Measurements from ENCODE around the gene FUT3.
"Not testable (repeated sequence)": the region's sequence is repeated elsewhere in the genome, so short reads cannot be mapped to it uniquely, and the experiment has no call there.

FUT3 gene

DNA sequence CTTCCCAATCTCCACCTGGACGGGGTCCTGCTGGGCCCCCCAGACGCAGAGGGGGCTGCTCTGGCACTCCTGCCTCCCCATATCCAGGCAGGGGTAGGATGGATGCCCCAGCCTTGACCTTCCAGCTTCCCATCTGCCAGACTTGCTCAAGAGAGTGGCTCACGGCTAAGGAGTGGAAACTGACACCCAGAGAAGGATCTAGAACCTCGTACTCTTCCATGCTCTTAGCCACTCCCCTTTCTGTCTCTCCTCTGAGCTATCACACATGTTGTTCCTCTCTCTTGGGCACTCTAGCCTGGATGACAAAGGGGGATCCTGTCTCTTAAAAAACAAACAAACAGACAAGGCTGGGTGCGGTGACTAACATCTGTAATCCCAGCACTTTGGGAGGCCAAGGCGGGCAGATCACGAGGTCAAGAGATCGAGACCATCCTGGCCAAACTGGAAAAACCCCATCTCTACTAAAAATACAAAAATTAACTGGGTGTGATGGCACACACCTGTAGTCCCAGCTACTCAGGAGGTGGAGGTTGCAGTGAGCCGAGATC is 31.2 kb upstream of the FUT3 start:
- no peak for DNase-seq (ENCODE audit: low read depth in 3 of 3, low spot score in 1 of 3)

DNA sequence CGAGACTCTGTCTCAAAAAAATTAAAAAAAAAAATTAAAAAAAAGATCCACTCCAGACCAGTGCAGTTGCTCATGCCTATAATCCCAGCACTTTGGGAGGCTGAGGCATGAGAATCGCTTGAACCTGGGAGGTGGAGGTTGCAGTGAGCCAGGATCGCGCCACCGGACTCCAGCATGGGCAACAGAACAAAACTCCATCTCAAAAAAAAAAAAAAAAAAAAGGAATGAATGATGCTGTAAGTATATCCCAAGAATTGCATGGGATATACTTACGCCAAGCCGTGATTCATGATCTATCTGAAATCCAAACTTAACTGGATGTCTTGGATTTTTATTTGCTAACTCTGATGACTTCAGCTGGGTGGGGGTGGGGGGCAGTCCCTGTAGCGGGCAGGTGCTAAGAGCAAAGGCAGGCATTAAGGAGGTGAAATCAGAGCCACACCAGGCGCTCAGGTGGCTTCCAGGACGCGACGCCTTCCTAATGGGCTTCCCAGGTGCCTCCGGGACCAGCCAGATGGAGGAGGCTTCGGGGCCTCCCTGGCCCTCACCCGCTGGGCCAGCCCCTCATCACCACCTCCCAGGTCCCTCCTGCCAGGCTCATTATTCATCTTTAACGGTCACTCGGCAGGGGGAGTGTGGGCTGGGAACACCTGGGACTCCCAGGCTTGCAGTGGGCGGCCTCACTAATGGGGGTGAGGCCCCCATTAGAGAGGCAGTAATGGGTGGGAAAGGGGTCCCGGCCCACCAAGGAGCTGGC is 30.5 kb upstream of the FUT3 start:
- DNase-seq (ENCODE audit: low read depth in 3 of 3, low spot score in 1 of 3): no peak

DNA sequence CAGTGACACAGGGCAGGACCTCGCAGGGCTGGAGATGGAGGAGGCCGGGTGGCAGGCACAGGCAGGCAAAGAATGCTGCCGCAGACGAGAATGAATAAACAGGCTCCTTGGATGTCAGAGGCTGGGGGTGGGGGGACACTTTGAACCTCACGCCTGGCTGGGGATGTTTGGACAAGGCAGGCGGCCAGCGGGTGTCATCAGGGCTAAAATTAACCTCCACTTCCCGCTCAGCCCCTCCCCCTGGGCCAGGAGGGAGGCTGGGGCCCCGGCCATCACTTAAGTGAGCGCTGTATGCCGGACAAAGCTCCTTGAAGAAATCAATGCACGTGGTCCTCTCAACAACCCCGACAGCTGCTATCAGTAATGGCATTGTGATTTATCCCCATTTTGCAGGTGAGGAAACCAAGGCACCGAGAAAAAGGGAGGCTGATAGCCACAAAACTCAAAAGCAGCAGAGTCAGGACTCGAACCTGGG is 29.4 kb upstream of the FUT3 start:
- DNase-seq (ENCODE audit: low read depth in 3 of 3, low spot score in 1 of 3): no peak

DNA sequence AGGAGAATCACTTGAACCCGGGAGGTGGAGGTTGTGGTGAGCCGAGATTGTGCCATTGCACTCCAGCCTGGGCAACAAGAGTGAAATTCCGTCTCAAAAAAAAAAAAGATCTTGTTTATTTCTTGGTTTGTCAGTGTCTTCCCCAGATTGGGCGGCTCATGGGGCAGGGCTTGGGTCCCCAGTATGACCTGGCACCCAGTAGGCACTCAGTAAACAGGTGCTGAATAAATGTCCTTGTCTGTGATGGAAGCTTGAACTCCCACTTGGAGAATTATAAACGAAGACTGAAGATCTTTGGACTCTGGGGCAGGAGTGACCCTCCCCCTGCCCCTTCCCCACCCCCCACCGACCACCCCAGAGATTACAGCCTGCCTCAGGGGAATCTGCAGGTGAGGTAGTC is 28.9 kb upstream of the FUT3 start:
- no peak for DNase-seq (ENCODE audit: low read depth in 3 of 3, low spot score in 1 of 3)

DNA sequence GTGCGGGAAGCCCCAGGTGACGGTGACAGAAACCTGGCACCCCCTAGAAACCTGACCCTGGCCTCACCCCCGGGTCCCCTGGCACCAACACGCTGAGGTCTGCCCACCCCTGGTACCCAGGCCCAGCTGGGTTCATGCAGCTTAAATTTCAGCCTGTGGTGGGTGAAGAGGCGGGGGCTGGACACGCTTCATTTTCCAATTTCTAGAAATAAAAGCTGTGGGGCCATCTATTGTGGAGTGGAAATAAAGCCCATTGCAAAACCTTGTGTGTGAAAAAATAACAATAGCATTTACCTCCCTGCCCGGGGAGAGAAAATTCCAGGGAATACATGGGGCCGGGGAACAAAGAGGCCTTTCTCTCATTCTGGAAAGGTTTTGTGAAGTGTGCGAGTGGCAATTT is 26.6 kb upstream of the FUT3 start:
- no peak for DNase-seq (ENCODE audit: low read depth in 3 of 3, low spot score in 1 of 3)

DNA sequence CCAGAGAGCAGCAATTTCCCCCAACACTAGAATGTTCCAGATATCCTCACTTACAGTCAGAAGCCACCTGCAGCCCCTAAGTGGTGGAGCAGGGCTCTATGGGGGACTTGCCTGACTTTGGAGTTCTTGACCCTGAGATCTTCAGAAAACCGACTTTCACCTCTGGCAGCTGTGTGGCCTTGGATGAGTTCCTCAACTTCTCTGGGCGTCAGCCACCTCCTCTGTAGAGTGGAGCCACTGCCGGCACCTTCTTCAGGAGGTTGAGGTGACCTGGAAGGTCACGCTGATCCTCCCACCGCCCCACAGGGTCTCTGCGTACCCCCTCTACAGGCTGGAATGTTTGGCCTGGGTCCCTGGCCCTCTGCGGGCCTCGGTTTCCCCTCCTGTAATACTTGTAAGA is 26.2 kb upstream of the FUT3 start:
- no peak for DNase-seq (ENCODE audit: low read depth in 3 of 3, low spot score in 1 of 3)

DNA sequence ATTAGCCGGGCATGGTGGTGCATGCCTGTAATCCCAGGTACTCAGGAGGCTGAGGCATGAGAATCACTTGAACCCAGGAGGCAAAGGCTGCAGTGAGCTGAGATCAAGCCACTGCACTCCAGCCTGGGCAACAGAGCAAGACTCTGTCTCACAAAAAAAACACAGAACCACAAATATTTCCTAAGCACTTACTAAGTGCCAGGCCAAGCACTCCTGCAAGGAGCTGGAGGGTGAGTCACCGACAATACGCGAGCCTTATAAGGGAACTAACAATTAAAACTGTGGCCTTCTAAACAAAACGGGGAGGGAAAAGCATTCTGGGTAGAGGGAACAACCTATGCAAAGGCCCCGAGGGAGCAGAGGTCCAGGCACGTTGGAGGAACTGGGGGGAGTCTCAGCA is 23.2 kb upstream of the FUT3 start:
- not testable (repeated sequence) for DNase-seq (ENCODE audit: low read depth in 3 of 3, low spot score in 1 of 3)

DNA sequence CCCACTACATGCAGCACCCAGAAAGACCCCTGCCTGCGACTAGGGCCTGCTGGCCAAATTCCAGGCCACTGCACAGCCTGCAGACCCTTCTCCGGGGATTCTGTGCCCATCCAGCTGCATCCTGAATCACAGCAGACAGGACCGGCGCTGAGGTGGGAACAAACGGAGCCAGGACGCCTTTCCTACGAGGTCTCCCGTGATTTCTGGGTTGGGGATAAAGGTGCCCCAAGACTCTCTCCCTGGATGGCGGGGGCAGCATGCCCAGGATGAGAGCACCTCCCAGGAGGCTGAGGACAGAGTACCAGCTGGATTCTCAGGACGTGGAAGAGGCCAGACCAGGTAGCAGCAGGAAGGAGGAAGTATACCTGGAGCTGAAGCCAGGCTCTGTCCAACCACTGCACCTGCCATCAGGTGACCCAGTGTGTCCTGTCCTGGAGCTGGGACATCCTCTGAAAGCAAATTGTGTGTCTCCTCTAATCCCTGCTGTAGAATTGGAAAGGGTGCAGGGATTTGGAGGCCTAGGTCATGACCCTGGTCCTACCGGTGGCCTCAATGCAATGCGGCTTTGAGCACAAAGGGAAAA is 22.5 kb upstream of the FUT3 start:
- no peak for DNase-seq (ENCODE audit: low read depth in 3 of 3, low spot score in 1 of 3)

DNA sequence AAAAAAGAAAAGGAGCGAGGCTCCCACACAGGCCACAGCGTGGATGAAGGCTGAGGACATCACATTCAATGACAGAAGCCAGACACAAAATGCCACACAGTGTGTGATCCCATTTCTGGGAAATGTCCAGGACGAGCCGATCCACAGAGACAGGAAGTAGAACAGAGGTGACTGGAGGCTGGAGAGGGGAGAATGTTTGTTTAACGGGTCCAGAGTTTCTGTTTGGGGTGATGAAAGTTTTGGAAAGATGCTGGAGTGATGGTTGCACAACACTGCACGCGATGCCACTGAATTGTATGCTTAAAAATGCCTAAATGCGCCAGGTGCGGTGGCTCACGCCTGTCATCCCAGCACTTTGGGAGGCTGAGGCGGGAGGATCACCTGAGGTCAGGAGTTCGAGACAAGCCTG is 19.7 kb upstream of the FUT3 start:
- DNase-seq (ENCODE audit: low read depth in 3 of 3, low spot score in 1 of 3): no peak

DNA sequence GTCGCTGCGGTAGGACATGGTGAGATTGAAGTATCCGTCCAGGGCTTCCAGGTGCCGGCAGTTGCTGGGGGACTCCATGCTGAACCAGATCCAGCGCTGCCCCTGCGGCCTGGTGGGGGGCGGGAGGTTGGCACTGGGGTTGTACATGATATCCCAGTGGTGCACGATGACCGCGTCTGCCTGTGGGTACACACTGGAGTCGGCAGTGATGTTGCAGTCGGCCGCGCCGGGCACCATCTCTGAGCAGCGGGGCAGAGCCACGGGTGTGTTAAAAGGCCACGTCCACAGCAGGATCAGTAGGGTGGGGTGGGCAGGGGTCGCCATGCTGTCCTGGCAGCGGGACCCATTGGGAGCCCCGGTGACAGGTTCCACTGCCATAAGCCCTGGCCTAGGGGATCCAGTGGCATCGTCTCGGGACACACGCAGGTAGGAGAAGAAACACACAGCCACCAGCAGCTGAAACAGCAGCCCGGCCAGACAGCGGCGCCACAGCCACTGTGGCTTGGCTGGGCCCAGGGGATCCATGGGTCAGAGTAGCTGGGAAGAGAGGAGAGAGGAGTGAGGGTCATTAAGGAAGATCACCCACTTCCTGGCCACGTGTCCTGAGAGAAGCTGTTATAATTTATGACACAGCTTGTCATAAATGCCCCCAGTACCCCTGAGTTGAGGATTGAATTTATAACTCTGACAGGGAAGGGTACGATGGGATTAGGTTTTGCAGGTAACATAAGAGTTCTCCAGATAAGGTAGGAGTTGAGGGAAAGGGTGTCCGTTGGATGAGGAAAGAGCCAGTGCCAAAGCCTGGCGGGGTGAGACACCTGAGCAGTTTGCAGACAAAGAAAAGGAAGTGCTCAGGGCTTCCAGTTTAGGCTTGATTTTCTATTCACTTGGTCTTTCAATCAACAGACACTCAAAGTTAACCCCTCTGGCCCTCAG is 16.2 kb upstream of the FUT3 start:
- DNase-seq (ENCODE audit: low read depth in 3 of 3, low spot score in 1 of 3): no peak

DNA sequence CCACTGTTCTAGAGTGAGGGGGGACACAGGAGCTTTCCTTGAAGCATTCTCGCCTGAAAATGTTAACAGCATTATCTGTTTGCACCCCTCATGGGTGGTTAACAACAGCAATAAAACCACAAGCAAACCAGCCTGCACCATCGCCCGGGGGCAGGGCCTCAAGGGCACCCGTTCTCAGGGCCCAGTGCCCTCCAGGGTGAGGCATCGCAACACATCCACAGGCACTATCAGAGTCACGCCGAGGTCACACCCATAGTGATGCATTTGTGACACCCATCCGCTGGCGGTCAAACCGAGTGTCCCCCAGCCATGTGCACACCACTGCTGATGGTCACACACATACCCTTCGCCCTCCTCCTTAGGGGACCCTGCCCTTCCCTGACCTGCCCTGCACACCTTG is 14.5 kb upstream of the FUT3 start:
- DNase-seq (ENCODE audit: low read depth in 3 of 3, low spot score in 1 of 3): no peak

DNA sequence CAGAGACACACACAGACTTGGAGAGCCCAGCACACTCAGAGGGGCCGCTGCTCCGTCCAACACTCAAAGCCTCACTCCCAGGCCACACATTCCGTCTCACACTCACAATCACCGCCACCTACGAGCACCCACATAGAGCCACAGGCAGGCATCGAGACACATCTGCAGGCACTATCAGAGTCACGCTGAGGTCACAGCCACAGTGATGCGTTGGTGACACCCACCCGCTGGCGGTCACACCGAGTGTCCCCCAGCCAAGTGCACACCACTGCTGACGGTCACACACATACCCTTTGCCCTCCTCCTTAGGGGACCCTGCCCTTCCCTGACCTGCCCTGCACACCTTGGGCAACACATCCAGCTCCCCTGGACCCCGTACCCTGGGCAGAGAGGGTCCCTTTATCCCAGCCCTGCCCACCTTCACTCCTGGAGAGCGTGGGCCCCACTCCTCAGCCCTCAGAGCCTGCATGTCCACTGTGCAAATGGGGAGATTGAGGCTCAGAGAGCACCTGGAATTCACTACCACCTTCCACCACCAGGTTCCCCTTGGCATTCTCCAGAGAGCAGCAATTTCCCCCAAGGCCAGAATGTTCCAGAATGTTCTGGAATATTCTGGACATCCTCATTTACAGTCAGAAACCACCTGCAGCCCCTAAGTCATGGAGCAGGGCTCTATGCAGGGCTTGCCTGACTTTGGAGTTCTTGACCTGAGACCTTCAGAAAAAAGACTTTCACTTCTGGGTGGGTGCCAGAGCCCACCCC is 13.7 kb upstream of the FUT3 start:
- no peak for DNase-seq (ENCODE audit: low read depth in 3 of 3, low spot score in 1 of 3)

DNA sequence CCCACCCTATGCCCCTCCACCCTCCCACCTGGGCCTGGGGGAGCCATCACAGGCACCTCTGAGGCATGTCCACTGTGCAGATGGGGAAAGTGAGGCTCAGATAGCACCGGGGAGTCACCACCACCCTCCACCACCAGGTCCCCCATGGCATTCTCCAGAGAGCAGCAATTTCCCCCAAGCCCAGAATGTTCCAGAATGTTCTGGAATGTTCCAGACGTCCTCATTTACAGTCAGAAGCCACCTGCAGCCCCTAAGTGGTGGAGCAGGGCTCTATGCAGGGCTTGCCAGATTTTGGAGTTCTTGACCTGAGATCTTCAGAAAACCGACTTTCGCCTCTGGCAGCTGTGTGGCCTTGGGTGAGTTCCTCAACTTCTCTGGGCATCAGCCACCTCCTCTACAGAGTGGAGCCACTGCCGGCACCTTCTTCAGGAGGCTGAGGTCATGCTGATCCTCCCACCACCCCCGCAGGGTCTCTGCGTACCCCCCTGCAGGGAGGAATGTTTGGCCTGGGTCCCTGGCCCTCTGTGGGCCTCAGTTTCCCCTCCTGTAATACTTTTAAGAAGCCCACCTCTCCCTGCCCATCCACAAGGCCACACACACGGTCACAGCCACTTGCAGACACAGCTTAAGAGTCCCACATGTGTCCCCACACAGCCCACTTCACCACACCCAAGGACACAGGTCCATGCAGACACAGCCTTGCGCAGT is 12.9 kb upstream of the FUT3 start:
- no peak for DNase-seq (ENCODE audit: low read depth in 3 of 3, low spot score in 1 of 3)

DNA sequence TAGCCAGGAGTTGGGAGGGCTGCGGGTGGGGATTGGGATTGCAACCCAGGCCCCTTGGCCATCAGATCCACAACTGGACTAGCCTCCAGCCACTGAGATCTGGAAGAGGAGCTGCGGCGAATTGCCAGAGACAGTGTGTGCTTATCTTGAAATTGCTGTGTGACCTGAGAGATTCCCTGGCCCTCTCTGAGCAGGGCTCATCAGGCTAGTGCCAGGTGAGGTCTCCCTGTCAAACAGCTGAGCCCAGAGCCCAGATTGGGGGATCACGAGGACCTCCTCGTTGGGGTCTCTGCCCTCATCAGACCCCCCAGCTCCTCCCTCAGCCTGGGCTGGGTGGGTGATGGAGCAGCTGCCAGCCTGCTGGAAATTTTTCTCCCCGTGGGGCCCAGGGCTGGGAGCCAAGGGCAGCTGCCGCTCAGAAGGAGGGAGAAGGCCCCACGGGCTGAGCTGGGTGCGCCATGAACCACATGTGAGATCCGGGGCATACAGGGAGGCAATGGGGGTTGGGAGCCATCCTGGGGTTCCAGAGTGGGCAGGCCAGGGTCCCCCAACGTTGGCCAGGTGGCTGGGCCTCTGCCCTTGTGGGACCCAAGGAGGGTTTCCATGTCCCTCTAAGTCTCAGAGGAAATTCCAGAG is 11.9 kb upstream of the FUT3 start:
- DNase-seq (ENCODE audit: low read depth in 3 of 3, low spot score in 1 of 3): no peak

DNA sequence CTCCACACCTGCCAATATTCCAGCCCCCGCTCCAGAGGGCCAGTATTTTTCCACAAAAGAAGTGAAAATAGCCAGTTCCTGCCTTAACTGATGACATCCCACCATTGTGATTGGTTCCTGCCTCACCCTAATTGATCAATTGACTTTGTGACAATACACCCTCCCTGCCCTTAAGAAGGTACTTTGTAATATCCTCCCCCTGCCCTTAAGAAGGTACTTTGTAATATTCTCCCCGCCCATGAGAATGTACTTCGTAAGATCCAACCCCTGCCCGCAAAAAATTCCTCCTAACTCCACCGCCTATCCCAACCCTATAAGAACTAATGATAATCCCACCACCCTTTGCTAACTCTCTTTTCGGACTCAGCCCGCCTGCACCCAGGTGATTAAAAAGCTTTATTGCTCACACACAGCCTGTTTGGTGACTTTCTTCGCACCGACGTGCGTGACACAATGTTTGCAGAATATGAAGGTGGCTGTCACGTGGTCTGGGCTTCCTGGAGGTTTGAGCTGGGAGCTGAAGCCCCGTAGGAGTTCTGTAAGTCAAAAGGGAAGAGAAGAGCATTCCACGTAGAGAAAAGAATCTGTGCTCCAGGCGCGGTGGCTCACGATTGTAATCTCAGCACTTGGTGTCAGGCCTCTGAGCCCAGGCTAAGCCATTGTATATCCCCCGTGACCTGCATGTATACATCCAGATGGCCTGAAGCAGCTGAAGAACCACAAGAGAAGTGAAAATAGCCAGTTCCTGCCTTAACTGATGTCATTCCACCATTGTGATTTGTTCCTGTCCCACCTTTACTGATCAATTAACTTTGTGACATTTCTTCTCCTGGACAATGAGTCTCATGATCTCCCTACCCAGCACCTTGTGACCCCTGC is 6.2 kb upstream of the FUT3 start:
- no peak for DNase-seq (ENCODE audit: low read depth in 3 of 3, low spot score in 1 of 3)

DNA sequence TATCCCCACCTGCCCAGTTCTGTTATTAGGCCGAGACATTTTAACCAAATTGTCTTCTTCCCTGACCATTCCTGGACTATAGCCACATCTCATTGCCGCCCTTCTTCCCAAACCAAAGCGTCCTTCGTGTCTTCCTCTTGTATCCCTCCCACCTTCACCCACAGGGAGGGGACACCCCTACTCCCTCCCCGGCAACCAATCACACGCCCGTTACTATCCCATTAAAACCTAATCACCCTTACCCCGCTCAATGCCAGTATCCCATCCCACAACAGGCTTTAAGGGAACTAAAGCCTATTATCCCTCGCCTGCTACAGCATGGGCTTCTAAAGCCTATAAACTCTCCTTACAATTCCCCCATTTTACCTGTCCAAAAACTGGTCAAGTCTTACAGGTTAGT is 3.9 kb upstream of the FUT3 start:
- not testable (repeated sequence) for DNase-seq (ENCODE audit: low read depth in 3 of 3, low spot score in 1 of 3)

DNA sequence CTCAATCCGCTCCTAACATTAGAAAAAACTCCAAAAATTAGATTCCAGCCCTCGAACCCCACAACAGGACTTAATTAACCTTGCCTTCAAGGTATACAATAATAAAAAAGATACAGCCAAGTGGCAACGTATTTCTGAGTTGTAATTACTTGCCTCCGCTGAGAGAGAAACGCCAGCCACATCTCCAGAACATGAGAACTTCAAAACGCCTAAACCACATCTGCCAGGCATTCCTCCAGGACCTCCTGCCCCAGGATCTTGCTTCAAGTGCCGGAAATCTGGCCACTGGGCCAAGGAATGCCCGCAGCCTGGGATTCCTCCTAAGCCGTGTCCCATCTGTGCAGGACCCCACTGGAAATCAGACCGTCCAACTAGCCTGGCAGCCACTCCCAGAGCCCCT is 2.9 kb upstream of the FUT3 start:
- DNase-seq (ENCODE audit: low read depth in 3 of 3, low spot score in 1 of 3): not testable (repeated sequence)

DNA sequence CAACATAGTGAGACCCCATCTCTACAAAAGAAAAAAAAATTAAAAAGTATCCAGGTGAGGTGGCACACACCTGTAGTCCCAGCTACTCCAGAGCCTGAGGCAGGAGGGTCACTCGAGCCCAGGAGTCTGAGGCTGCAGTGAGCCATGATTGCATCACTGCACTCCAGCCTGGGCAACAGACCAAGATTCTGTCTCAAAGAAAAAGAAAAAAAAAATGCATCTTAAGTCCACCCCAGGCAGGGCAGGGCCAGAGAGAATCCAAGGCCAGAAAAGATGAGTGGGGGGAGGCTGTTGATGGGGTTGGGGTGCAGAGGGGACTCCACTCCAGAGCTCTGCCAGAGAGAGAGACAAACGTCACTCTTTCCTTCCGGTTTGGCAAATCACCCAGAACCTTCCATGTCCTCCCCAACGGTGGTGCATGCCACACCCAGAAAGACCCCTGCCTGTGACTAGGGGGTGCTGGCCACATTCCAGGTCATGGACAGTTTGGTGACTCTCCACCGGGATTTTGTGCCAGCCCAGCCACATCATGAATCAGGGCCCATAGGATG is 431 bp downstream of the FUT3 start:
- no peak for DNase-seq (ENCODE audit: low read depth in 3 of 3, low spot score in 1 of 3)

DNA sequence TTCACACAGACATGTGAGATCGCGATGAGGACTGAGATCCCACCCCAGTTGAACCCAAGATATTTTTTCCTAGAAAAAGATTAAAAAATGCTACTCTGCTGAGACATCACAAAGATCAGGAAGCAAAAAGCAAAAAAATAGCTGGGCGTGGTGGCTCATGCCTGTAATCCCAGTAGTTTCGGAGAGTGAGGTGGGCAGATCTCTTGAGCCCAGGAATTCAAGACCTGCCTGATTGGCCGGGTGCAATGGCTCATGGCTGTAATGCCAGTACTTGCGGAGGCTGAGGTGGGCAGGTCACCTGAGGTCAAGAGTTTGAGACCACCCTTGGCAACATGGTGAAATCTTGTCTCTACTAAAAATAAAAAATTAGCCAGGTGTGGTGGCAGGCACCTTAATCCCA is 1.1 kb downstream of the FUT3 start:
- DNase-seq (ENCODE audit: low read depth in 3 of 3, low spot score in 1 of 3): no peak

Measured in stimulated activated CD4-positive, alpha-beta T cell treated with anti-CD3 and anti-CD28 coated beads, TNF-alpha, amount 100 ng/mL, for 1 hour (primary cell).